Measurements from ENCODE around the gene CRHR1.

DNA sequence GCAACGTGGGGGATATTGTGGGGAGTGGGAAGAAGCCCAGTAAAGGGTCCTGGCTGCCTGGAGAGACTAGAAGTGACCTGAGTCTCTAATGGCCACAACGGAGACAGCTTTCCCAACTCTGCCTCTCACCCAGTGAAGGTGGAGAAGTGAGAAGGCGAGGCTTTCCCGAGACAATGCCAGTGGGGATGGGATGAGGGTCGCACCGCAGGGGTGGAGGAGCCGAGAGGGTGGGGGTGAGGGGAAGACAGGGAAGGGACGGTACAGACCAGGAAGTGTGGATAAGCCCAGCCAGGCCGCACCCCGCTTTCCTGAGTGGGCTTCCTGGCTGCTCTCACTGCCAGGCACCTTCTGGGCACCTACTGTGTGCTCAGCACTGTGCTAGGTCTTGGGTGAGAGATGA, 53.1 kb downstream of the CRHR1 start:
- TF ChIP-seq YY1 (IDR thresholded peaks at IDR 0.05; ENCODE audit: low read depth, low read length): no peak
- no peak for TF ChIP-seq SMAD5 (IDR thresholded peaks at IDR 0.05; ENCODE audit: low read depth)
- TF ChIP-seq POLR2AphosphoS5 (IDR thresholded peaks at IDR 0.05; ENCODE audit: low read length): no peak
- TF ChIP-seq, protein P1, sequence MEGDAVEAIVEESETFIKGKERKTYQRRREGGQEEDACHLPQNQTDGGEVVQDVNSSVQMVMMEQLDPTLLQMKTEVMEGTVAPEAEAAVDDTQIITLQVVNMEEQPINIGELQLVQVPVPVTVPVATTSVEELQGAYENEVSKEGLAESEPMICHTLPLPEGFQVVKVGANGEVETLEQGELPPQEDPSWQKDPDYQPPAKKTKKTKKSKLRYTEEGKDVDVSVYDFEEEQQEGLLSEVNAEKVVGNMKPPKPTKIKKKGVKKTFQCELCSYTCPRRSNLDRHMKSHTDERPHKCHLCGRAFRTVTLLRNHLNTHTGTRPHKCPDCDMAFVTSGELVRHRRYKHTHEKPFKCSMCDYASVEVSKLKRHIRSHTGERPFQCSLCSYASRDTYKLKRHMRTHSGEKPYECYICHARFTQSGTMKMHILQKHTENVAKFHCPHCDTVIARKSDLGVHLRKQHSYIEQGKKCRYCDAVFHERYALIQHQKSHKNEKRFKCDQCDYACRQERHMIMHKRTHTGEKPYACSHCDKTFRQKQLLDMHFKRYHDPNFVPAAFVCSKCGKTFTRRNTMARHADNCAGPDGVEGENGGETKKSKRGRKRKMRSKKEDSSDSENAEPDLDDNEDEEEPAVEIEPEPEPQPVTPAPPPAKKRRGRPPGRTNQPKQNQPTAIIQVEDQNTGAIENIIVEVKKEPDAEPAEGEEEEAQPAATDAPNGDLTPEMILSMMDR (IDR thresholded peaks at IDR 0.05 in 2 of 3, conservative IDR thresholded peaks at IDR 0.05 in 1 of 3; ENCODE audit: control insufficient read depth in 2 of 3, extremely low read depth in 1 of 3, insufficient read depth in 1 of 3, low read depth in 3 of 3, low read length in 3 of 3): no peak
- TF ChIP-seq, protein P2, sequence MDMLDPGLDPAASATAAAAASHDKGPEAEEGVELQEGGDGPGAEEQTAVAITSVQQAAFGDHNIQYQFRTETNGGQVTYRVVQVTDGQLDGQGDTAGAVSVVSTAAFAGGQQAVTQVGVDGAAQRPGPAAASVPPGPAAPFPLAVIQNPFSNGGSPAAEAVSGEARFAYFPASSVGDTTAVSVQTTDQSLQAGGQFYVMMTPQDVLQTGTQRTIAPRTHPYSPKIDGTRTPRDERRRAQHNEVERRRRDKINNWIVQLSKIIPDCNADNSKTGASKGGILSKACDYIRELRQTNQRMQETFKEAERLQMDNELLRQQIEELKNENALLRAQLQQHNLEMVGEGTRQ (IDR thresholded peaks at IDR 0.05; ENCODE audit: borderline replicate concordance, low read depth, low read length): no peak
- TF ChIP-seq POLR2A (IDR thresholded peaks at IDR 0.05; ENCODE audit: low read depth, low read length): no peak
- TF ChIP-seq, protein P3, sequence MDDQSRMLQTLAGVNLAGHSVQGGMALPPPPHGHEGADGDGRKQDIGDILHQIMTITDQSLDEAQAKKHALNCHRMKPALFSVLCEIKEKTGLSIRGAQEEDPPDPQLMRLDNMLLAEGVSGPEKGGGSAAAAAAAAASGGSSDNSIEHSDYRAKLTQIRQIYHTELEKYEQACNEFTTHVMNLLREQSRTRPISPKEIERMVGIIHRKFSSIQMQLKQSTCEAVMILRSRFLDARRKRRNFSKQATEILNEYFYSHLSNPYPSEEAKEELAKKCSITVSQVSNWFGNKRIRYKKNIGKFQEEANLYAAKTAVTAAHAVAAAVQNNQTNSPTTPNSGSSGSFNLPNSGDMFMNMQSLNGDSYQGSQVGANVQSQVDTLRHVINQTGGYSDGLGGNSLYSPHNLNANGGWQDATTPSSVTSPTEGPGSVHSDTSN (IDR thresholded peaks at IDR 0.05; ENCODE audit: insufficient replicate concordance, low read depth, low read length): no peak
- TF ChIP-seq EZH2 (IDR thresholded peaks at IDR 0.05; ENCODE audit: borderline replicate concordance, control insufficient read depth, low read depth, low read length): no peak
- TF ChIP-seq ZNF274 (IDR thresholded peaks at IDR 0.05; ENCODE audit: insufficient read depth, insufficient read length): no peak
- no peak for TF ChIP-seq JUND (IDR thresholded peaks at IDR 0.05; ENCODE audit: low read depth, low read length)
- no peak for TF ChIP-seq HCFC1 (IDR thresholded peaks at IDR 0.05; ENCODE audit: low read length)
- no peak for TF ChIP-seq ATF7 (IDR thresholded peaks at IDR 0.05; ENCODE audit: low read depth)
- no peak for TF ChIP-seq TAF1 (IDR thresholded peaks at IDR 0.05; ENCODE audit: borderline replicate concordance, low read depth, low read length)
- TF ChIP-seq, protein P4, sequence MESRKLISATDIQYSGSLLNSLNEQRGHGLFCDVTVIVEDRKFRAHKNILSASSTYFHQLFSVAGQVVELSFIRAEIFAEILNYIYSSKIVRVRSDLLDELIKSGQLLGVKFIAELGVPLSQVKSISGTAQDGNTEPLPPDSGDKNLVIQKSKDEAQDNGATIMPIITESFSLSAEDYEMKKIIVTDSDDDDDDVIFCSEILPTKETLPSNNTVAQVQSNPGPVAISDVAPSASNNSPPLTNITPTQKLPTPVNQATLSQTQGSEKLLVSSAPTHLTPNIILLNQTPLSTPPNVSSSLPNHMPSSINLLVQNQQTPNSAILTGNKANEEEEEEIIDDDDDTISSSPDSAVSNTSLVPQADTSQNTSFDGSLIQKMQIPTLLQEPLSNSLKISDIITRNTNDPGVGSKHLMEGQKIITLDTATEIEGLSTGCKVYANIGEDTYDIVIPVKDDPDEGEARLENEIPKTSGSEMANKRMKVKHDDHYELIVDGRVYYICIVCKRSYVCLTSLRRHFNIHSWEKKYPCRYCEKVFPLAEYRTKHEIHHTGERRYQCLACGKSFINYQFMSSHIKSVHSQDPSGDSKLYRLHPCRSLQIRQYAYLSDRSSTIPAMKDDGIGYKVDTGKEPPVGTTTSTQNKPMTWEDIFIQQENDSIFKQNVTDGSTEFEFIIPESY (IDR thresholded peaks at IDR 0.05): no peak

All from GM12878 (cell line).